Panc1 (cell line): Measurements from ENCODE around the gene ST6GALNAC1. TPM values are rescaled to one million over a fixed set of nuclear protein-coding genes. Genes with fewer than 3 reads are reported as not detected.

Experiments used
- ATAC-seq: fragments of 200-7000 bp; cut with Tn5 transposase; 2 replicates; pipeline ENCODE4 v1.9.1; 2020; ENCODE audit warnings: mild to moderate bottlenecking, moderate library complexity
- BruUV-seq: library from RNA; stranded (reverse); fragments of 400-500 nt; replicated peaks from 2 replicates; lab custom pipeline; 2021; lab: Mats Ljungman, UMichigan
- CTCF ChIA-PET: fragments of 300-600 bp; sonication (Branson Sonifier 250); formaldehyde crosslinking; loops from one replicate; lab custom pipeline; 2022; ENCODE audit warnings: antibody characterized with exemption; lab: Charles Lee
- POLR2A ChIA-PET: fragments of 300-600 bp; sonication (Branson Sonifier 250); formaldehyde crosslinking; loops from one replicate; lab custom pipeline; 2022; ENCODE audit warnings: antibody characterized with exemption; lab: Charles Lee
- DNase-seq: peaks from one replicate; pipeline ENCODE4 v3.0.0-alpha.2; 2010; ENCODE audit warnings: low read depth, low spot score
- H3K27ac ChIP-seq: 2 replicates; pipeline ENCODE4 v1.5.1; 2011; ENCODE audit warnings: mild to moderate bottlenecking, low read length, inconsistent platforms
- H3K27me3 ChIP-seq: fragments of 200-500 bp; sonication (Bioruptor generic); 2 replicates; pipeline ENCODE4 v1.6.0; 2014; ENCODE audit warnings: low read length, inconsistent platforms; ENCODE audit not compliant: control insufficient read depth, insufficient read depth
- H3K36me3 ChIP-seq: fragments of 200-500 bp; sonication (Bioruptor generic); 2 replicates; pipeline ENCODE4 v1.5.1; 2014; ENCODE audit warnings: inconsistent platforms, mild to moderate bottlenecking, low read length, moderate library complexity; ENCODE audit not compliant: control insufficient read depth, insufficient read depth
- H3K4me1 ChIP-seq: 2 replicates; pipeline ENCODE4 v1.5.1; 2011; ENCODE audit warnings: inconsistent platforms, mild to moderate bottlenecking, low read length, moderate library complexity; ENCODE audit not compliant: control insufficient read depth, insufficient read depth
- H3K4me3 ChIP-seq, 2 experiments: 2 replicates each; pipeline ENCODE4 v1.5.1; 2011 to 2012; ENCODE audit warnings: low read depth in 2 of 2, low read length in 2 of 2, mild to moderate bottlenecking in 2 of 2, inconsistent platforms in 1 of 2, moderate library complexity in 1 of 2
- H3K9me3 ChIP-seq: fragments of 200-500 bp; sonication (Bioruptor generic); 2 replicates; pipeline ENCODE4 v1.5.1; 2014; ENCODE audit warnings: low read depth, mild to moderate bottlenecking, inconsistent platforms, low read length, moderate library complexity; ENCODE audit not compliant: control insufficient read depth, insufficient read depth
- POLR2AphosphoS5 ChIP-seq: IDR thresholded peaks from 2 replicates; pipeline ENCODE4 v1.6.1; 2012; ENCODE audit warnings: mild to moderate bottlenecking, low read depth, low read length, moderate library complexity
- SIN3A ChIP-seq: IDR thresholded peaks from 2 replicates; pipeline ENCODE4 v1.6.1; 2012; ENCODE audit warnings: low read depth, mild to moderate bottlenecking, low read length, moderate library complexity, borderline replicate concordance; ENCODE audit not compliant: insufficient read depth
- TCF7L2 ChIP-seq: IDR thresholded peaks from 2 replicates; pipeline ENCODE4 v1.6.1; 2011; ENCODE audit warnings: mild to moderate bottlenecking, low read depth, low read length, inconsistent platforms
- in situ Hi-C: cut with HindIII; loops from 2 replicates; pipeline ENCODE4 v1.10.0; 2016; ENCODE audit warnings: low sequenced_read_pairs, low pct_unique_long_range_greater_than_20kb
- intact Hi-C: fragments of 100-400 bp; cut with micrococcal nuclease; formaldehyde crosslinking; loops from one replicate; pipeline ENCODE4 v1.10.0; 2022; ENCODE audit not compliant: unreplicated experiment
- total RNA-seq: library from RNA; stranded (reverse); gene quantifications from one replicate; pipeline ENCODE4 v1.2.1, GENCODE V29; 2021; ENCODE audit not compliant: unreplicated experiment
- TF ChIP-seq, protein P1 (sequence below), 2 experiments: IDR thresholded peaks; 2 replicates each; pipeline ENCODE4 v1.6.1; 2011 to 2012; ENCODE audit warnings: low read depth in 2 of 2, control low read depth in 1 of 2, low read length in 1 of 2, mild to moderate bottlenecking in 1 of 2, moderate library complexity in 1 of 2; ENCODE audit not compliant: insufficient read depth in 1 of 2
- TF ChIP-seq, protein P2 (sequence below): fragments of 450-650 bp; IDR thresholded peaks from 2 replicates; pipeline ENCODE4 v1.5.1; 2017; ENCODE audit warnings: mild to moderate bottlenecking

ST6GALNAC1 gene
- total RNA-seq, 1 experiment from 2014 or later, result 0.15 TPM

DNA sequence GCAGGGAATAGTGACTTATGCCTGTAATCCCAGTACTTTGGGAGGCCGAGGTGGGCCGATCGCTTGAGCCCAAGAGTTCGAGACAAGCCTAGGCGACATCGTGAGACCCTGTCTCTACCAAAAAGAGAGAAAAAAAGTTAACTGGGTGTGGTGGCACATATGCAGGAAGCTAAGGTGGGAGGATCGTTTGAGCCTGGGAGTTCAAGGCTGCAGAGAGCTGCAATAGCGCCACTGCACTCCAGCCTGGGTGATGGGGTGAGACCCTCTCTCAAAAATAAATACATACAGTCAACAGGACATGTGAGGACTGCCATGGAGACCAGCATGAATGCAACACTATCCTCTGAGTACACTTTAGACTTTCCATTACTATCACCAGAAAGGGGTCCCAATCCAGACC lies 42.5 kb downstream of the ST6GALNAC1 start:
- BruUV-seq, result no TSS peak
- H3K4me3 ChIP-seq, result no peak overlapping the region
- POLR2A ChIA-PET, result no interaction called here

DNA sequence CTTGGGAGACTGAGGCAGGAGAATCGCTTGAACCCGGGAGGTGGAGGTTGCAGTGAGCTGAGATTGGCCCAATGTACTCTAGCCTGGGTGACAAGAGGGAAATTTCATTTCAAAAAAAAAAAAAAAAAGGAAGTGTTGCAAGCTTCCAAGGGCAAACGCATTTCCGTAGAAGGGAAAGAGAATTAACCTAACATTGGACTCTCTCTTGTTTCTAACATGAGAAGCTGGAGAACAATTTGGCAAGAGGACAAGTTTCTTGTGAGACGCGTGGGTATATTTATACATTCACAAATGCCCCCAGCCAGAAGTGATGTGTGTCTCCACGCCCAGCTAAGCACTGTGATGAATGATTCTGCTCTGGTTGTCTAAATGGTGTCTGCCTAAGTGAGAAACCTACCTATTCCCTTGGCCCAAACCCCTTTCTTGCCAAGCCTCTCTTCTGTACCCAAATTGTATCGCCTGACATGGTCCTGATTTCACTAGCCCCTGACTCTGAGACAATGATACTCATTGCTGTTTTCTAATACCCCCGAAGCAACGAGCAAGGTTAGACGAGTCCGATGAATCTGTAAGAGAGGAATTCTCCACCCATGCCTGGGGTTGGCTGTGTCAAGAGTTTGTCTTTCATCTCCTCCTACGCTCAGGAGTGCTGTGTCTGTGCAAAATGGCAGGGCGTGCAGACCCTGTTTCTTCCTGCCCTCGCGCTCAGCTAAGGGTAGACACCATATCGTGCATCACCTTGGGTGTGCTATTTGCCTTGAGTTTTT lies 43.7 kb downstream of the ST6GALNAC1 start:
- in situ Hi-C loops, result no loop called here
- POLR2A ChIA-PET, result interaction anchor here (0.6 to 0.7 kb wide), 2 partner anchors 13 to 22 kb away, joined by 3 read pairs; no protein-coding TSS in a partner anchor
- Histone ChIP-seq H3K27ac (no peak overlapping the region), H3K4me1 (0 out of 2 replicates have a peak, but pooled peaks cover 2% of the 10 kb centered on the region), H3K27me3 (no peaks in the 10 kb centered on the region), H3K9me3 (no peaks in the 10 kb centered on the region), H3K4me3 (no peak overlapping the region), H3K36me3 (no peaks in the 10 kb centered on the region)
- TF ChIP-seq SIN3A, result no peak
- TF ChIP-seq, protein P1, sequence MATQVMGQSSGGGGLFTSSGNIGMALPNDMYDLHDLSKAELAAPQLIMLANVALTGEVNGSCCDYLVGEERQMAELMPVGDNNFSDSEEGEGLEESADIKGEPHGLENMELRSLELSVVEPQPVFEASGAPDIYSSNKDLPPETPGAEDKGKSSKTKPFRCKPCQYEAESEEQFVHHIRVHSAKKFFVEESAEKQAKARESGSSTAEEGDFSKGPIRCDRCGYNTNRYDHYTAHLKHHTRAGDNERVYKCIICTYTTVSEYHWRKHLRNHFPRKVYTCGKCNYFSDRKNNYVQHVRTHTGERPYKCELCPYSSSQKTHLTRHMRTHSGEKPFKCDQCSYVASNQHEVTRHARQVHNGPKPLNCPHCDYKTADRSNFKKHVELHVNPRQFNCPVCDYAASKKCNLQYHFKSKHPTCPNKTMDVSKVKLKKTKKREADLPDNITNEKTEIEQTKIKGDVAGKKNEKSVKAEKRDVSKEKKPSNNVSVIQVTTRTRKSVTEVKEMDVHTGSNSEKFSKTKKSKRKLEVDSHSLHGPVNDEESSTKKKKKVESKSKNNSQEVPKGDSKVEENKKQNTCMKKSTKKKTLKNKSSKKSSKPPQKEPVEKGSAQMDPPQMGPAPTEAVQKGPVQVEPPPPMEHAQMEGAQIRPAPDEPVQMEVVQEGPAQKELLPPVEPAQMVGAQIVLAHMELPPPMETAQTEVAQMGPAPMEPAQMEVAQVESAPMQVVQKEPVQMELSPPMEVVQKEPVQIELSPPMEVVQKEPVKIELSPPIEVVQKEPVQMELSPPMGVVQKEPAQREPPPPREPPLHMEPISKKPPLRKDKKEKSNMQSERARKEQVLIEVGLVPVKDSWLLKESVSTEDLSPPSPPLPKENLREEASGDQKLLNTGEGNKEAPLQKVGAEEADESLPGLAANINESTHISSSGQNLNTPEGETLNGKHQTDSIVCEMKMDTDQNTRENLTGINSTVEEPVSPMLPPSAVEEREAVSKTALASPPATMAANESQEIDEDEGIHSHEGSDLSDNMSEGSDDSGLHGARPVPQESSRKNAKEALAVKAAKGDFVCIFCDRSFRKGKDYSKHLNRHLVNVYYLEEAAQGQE (IDR thresholded peaks at IDR 0.05; ENCODE audit: insufficient read depth in 1 of 2, low read depth in 2 of 2, low read length in 1 of 2), result no peak
- no peak for ATAC-seq
- intact Hi-C loops, result no loop called here
- CTCF ChIA-PET, result interaction anchor here (0.7 kb wide), 2 partner anchors 18 to 112 kb away, joined by 7 to 11 read pairs; no protein-coding TSS in a partner anchor
- DNase-seq, result no peak
- no TSS peak for BruUV-seq

More for the DNA sequence above, 42.5 kb downstream of the ST6GALNAC1 start:
- no peaks in the 10 kb centered on the region for H3K27me3 ChIP-seq
- CTCF ChIA-PET, result no interaction called here
- ATAC-seq (no peak), DNase-seq (no peak)
- intact Hi-C loops, result no loop called here
- no peaks in the 10 kb centered on the region for H3K36me3 ChIP-seq
- TF ChIP-seq, protein P1 (IDR thresholded peaks at IDR 0.05; ENCODE audit: insufficient read depth in 1 of 2, low read depth in 2 of 2, low read length in 1 of 2), result no peak
- TF ChIP-seq, protein P2, sequence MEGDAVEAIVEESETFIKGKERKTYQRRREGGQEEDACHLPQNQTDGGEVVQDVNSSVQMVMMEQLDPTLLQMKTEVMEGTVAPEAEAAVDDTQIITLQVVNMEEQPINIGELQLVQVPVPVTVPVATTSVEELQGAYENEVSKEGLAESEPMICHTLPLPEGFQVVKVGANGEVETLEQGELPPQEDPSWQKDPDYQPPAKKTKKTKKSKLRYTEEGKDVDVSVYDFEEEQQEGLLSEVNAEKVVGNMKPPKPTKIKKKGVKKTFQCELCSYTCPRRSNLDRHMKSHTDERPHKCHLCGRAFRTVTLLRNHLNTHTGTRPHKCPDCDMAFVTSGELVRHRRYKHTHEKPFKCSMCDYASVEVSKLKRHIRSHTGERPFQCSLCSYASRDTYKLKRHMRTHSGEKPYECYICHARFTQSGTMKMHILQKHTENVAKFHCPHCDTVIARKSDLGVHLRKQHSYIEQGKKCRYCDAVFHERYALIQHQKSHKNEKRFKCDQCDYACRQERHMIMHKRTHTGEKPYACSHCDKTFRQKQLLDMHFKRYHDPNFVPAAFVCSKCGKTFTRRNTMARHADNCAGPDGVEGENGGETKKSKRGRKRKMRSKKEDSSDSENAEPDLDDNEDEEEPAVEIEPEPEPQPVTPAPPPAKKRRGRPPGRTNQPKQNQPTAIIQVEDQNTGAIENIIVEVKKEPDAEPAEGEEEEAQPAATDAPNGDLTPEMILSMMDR, result no peak
- TF ChIP-seq POLR2AphosphoS5 (no peak), SIN3A (no peak), TCF7L2 (no peak)
- no peaks in the 10 kb centered on the region for H3K9me3 ChIP-seq
- no peak overlapping the region for H3K27ac ChIP-seq
- in situ Hi-C loops, result no loop called here
- 0 out of 2 replicates have a peak, but pooled peaks cover 2% of the 10 kb centered on the region for H3K4me1 ChIP-seq
